HCT116 (cell line): ENCODE measurements around the gene SLC22A23. TPM values are rescaled to one million over a fixed set of nuclear protein-coding genes. Genes with fewer than 3 reads are reported as not detected.

ENCODE experiments used
- ATAC-seq: fragments of 200-7000 bp; cut with Tn5 transposase; 2 replicates; pipeline ENCODE4 v1.9.1; 2020; ENCODE audit warnings: mild to moderate bottlenecking, moderate library complexity
- BruUV-seq: library from RNA; stranded (reverse); fragments of 400-500 nt; replicated peaks from 2 replicates; lab custom pipeline; 2021; lab: Mats Ljungman, UMichigan
- CTCF ChIA-PET: fragments of 300-600 bp; sonication (Branson Sonifier 250); formaldehyde crosslinking; loops from one replicate; lab custom pipeline; 2021; ENCODE audit warnings: antibody characterized with exemption; lab: Charles Lee
- POLR2A ChIA-PET: fragments of 300-600, 350-600 bp; sonication (Branson Sonifier 250); formaldehyde crosslinking; loops from one replicate; lab custom pipeline; 2021; ENCODE audit warnings: antibody characterized with exemption; lab: Charles Lee
- RAD21 ChIA-PET, 2 experiments: fragments of 300-600 bp; sonication (Branson Sonifier 250); formaldehyde crosslinking; loops; one replicate each; lab custom pipeline; 2023; ENCODE audit warnings: low total read pairs in 2 of 2; ENCODE audit not compliant: uncharacterized antibody in 2 of 2, unreplicated experiment in 2 of 2, low non-redundant PET in 1 of 2; lab: Charles Lee
- DNase-seq: peaks from one replicate; pipeline ENCODE4 v3.0.0-alpha.2; 2010; ENCODE audit warnings: low read depth, low spot score
- H2AFZ ChIP-seq: fragments of 200-600 bp; shearing (Covaris generic), sonication (generic); 2 replicates; pipeline ENCODE4 v1.6.1; 2017; ENCODE audit warnings: low read depth, mixed run types, mixed read lengths, antibody characterized with exemption, low read length; ENCODE audit not compliant: poor library complexity, severe bottlenecking
- H3K27ac ChIP-seq: 2 replicates; pipeline ENCODE4 v1.5.1; 2012; ENCODE audit warnings: low read depth, low read length
- H3K27me3 ChIP-seq: fragments of 200-600 bp; sonication (generic); 2 replicates; pipeline ENCODE4 v1.6.1; 2016; ENCODE audit warnings: mixed run types, low read length, mixed read lengths; ENCODE audit not compliant: insufficient read depth
- H3K36me3 ChIP-seq, 2 experiments: fragments of 200-500 bp in 1 of 2; fragments of 200-600 bp in 1 of 2; sonication (Bioruptor generic) in 1 of 2; sonication (generic) in 1 of 2; 2 replicates each; pipeline versions ENCODE4 v1.5.1 to v1.6.1; 2014 to 2016; ENCODE audit warnings: low read length in 2 of 2, inconsistent platforms in 1 of 2, mixed read lengths in 1 of 2, mixed run types in 1 of 2; ENCODE audit not compliant: insufficient read depth in 2 of 2, control insufficient read depth in 1 of 2
- H3K4me1 ChIP-seq, 2 experiments: fragments of 200-600 bp in 1 of 2; sonication (generic) in 1 of 2; 2 replicates each; pipeline versions ENCODE4 v1.5.1 to v1.6.1; 2012 to 2017; ENCODE audit warnings: low read length in 2 of 2, inconsistent platforms in 1 of 2, mild to moderate bottlenecking in 1 of 2, mixed read lengths in 1 of 2, mixed run types in 1 of 2, moderate library complexity in 1 of 2; ENCODE audit not compliant: insufficient read depth in 2 of 2, control insufficient read depth in 1 of 2
- H3K4me2 ChIP-seq: fragments of 200-600 bp; sonication (generic); 2 replicates; pipeline ENCODE4 v1.6.1; 2017; ENCODE audit warnings: mixed run types, low read length, mixed read lengths
- H3K4me3 ChIP-seq, 2 experiments: fragments of 200-600 bp in 1 of 2; sonication (generic) in 1 of 2; replicated peaks in 1 of 2; 2 replicates each; pipeline ENCODE4 v1.5.1; 2011 to 2016; ENCODE audit warnings: low read length in 2 of 2, control low read depth in 1 of 2, low read depth in 1 of 2, mild to moderate bottlenecking in 1 of 2, mixed read lengths in 1 of 2, mixed run types in 1 of 2
- H3K79me2 ChIP-seq: fragments of 200-600 bp; sonication (generic); 2 replicates; pipeline ENCODE4 v1.6.1; 2017; ENCODE audit warnings: mild to moderate bottlenecking, mixed run types, low read length, moderate library complexity, mixed read lengths; ENCODE audit not compliant: insufficient read depth
- H3K9ac ChIP-seq: fragments of 200-600 bp; sonication (generic); 2 replicates; pipeline ENCODE4 v1.6.1; 2016; ENCODE audit warnings: low read length, mixed read lengths
- H3K9me2 ChIP-seq: fragments of 200-600 bp; sonication (generic), shearing (Covaris generic); 2 replicates; pipeline ENCODE4 v1.6.1; 2017; ENCODE audit warnings: mixed run types, mild to moderate bottlenecking, moderate library complexity; ENCODE audit not compliant: insufficient read depth
- H3K9me3 ChIP-seq, 2 experiments: fragments of 200-500 bp in 1 of 2; fragments of 200-600 bp in 1 of 2; sonication (Bioruptor generic) in 1 of 2; sonication (generic) in 1 of 2; 2 replicates each; pipeline ENCODE4 v1.6.1; 2014 to 2017; ENCODE audit warnings: low read length in 2 of 2, mixed read lengths in 2 of 2, inconsistent platforms in 1 of 2, low read depth in 1 of 2, mild to moderate bottlenecking in 1 of 2, mixed run types in 1 of 2, moderate library complexity in 1 of 2; ENCODE audit not compliant: control insufficient read depth in 1 of 2, insufficient read depth in 1 of 2
- H4K20me1 ChIP-seq: fragments of 200-600 bp; sonication (generic), shearing (Covaris generic); 2 replicates; pipeline ENCODE4 v1.6.1; 2017; ENCODE audit warnings: mixed run types, mild to moderate bottlenecking, moderate library complexity; ENCODE audit not compliant: insufficient read depth
- ELF1 ChIP-seq: IDR thresholded peaks from 2 replicates; pipeline ENCODE4 v1.6.1; 2012; ENCODE audit warnings: low read depth, borderline replicate concordance
- EZH2phosphoT487 ChIP-seq: fragments of 200-600 bp; IDR thresholded peaks from 2 replicates; pipeline ENCODE4 v1.6.1; 2018; ENCODE audit warnings: antibody characterized with exemption, borderline replicate concordance
- FOSL1 ChIP-seq: IDR thresholded peaks from 2 replicates; pipeline ENCODE4 v1.6.1; 2012; ENCODE audit warnings: low read depth
- JUND ChIP-seq: IDR thresholded peaks from 2 replicates; pipeline ENCODE4 v1.6.1; 2012
- POLR2A ChIP-seq: IDR thresholded peaks from 2 replicates; pipeline ENCODE4 v1.7.0; 2011; ENCODE audit warnings: borderline replicate concordance; ENCODE audit not compliant: insufficient read depth, insufficient read length; ENCODE audit errors: extremely low read depth
- RAD21 ChIP-seq: IDR thresholded peaks from 2 replicates; pipeline ENCODE4 v1.6.1; 2012; ENCODE audit warnings: low read depth, mild to moderate bottlenecking
- SIN3A ChIP-seq: IDR thresholded peaks from 2 replicates; pipeline ENCODE4 v1.6.1; 2012; ENCODE audit warnings: low read depth
- YY1 ChIP-seq: IDR thresholded peaks from 2 replicates; pipeline ENCODE4 v1.6.1; 2011; ENCODE audit warnings: low read length, low read depth, moderate library complexity, mild to moderate bottlenecking; ENCODE audit not compliant: insufficient replicate concordance; ENCODE audit errors: extremely low read depth
- ZFX ChIP-seq: fragments of 450-650 bp; IDR thresholded peaks from 2 replicates; pipeline ENCODE4 v1.6.1; 2017
- intact Hi-C: fragments of 100-400 bp; cut with micrococcal nuclease; formaldehyde crosslinking; loops from 2 replicates; pipeline ENCODE4 v1.10.0; 2022
- total RNA-seq: library from RNA; stranded (reverse); gene quantifications from one replicate; pipeline ENCODE4 v1.2.1, GENCODE V29; 2021; ENCODE audit not compliant: unreplicated experiment
- TF ChIP-seq, protein P1 (sequence below): IDR thresholded peaks from 2 replicates; pipeline ENCODE4 v1.6.1; 2012
- TF ChIP-seq, protein P2 (sequence below): IDR thresholded peaks from 2 replicates; pipeline ENCODE4 v1.6.1; 2012; ENCODE audit warnings: low read depth

Gene SLC22A23
- total RNA-seq, 1 experiment from 2014 or later: 11.5 TPM

DNA sequence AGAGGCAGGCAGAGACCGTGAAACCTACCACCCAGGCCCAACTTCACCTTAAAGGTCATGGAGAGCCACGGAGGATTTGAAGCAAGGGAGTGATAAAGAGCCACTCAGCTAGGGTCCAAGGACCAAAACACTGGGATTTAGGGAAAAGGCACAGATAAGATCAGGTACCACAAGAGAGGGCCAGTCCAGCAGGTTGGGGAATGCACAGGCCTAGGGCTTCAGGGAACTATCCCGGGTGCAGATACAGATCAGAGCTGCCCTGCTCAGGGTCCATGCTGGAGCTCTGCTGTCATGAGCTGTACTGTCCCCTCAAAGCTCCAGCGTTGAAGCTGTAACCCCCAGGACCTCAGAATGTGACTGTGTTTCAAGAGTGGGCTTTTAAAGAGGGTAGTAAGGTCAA lies 16.9 kb downstream of the SLC22A23 start:
- no TSS peak for BruUV-seq
- H3K4me1 ChIP-seq: peaks cover 14 to 34% of the 10 kb centered on the region in 2 experiments; a peak in 3 of 4 replicates
- CTCF ChIA-PET: no interaction called here

More for the DNA sequence above, 16.9 kb downstream of the SLC22A23 start:
- Histone ChIP-seq H3K9me3 (no peaks in the 10 kb centered on the region), H3K27me3 (no peaks in the 10 kb centered on the region)
- RAD21 ChIA-PET: no interaction called here
- TF ChIP-seq EZH2phosphoT487 (no peak), YY1 (no peak), ZFX (no peak), POLR2A (no peak), ELF1 (no peak), RAD21 (no peak), SIN3A (no peak), JUND (no peak), FOSL1 (no peak)
- TF ChIP-seq, protein P1, sequence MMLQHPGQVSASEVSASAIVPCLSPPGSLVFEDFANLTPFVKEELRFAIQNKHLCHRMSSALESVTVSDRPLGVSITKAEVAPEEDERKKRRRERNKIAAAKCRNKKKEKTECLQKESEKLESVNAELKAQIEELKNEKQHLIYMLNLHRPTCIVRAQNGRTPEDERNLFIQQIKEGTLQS: no peak
- TF ChIP-seq, protein P2, sequence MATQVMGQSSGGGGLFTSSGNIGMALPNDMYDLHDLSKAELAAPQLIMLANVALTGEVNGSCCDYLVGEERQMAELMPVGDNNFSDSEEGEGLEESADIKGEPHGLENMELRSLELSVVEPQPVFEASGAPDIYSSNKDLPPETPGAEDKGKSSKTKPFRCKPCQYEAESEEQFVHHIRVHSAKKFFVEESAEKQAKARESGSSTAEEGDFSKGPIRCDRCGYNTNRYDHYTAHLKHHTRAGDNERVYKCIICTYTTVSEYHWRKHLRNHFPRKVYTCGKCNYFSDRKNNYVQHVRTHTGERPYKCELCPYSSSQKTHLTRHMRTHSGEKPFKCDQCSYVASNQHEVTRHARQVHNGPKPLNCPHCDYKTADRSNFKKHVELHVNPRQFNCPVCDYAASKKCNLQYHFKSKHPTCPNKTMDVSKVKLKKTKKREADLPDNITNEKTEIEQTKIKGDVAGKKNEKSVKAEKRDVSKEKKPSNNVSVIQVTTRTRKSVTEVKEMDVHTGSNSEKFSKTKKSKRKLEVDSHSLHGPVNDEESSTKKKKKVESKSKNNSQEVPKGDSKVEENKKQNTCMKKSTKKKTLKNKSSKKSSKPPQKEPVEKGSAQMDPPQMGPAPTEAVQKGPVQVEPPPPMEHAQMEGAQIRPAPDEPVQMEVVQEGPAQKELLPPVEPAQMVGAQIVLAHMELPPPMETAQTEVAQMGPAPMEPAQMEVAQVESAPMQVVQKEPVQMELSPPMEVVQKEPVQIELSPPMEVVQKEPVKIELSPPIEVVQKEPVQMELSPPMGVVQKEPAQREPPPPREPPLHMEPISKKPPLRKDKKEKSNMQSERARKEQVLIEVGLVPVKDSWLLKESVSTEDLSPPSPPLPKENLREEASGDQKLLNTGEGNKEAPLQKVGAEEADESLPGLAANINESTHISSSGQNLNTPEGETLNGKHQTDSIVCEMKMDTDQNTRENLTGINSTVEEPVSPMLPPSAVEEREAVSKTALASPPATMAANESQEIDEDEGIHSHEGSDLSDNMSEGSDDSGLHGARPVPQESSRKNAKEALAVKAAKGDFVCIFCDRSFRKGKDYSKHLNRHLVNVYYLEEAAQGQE: no peak
- TF ChIP-seq, all 23 proteins: peak for 0
- Histone ChIP-seq H3K36me3 (no peaks in the 10 kb centered on the region), H3K27ac (no peak overlapping the region), H3K4me3 (no peak overlapping the region), H3K9ac (no peak overlapping the region), H2AFZ (no peak overlapping the region), H4K20me1 (no peaks in the 10 kb centered on the region), H3K9me2 (no peaks in the 10 kb centered on the region), H3K79me2 (no peaks in the 10 kb centered on the region; the same call in none of the 2 replicates), H3K4me2 (no peak overlapping the region)
- ATAC-seq (no peak), DNase-seq (no peak)
- POLR2A ChIA-PET: no interaction called here
- intact Hi-C loops: no loop called here
